Large intestine (tissue), 3 donors: ENCODE data around the gene SEMA6A. TPM values are rescaled to one million over a fixed set of nuclear protein-coding genes. Genes with fewer than 3 reads are reported as not detected.

Experiments
- DNase-seq, 2 donors: peaks; one replicate each; pipeline versions ENCODE4 v3.0.0 to v3.0.0-alpha.2; 2013
- H3K27ac ChIP-seq: one replicate; pipeline ENCODE4 v1.5.1; 2013; ENCODE audit warnings: low read length
- H3K27me3 ChIP-seq: 2 replicates; pipeline ENCODE4 v1.6.1; 2013; ENCODE audit warnings: low read length; ENCODE audit not compliant: control insufficient read depth, insufficient read depth
- H3K36me3 ChIP-seq: 2 replicates; pipeline ENCODE4 v1.6.1; 2013; ENCODE audit warnings: low read length; ENCODE audit not compliant: control insufficient read depth, insufficient read depth
- H3K4me1 ChIP-seq: one replicate; pipeline ENCODE4 v1.6.1; 2013; ENCODE audit warnings: low read length; ENCODE audit not compliant: control insufficient read depth, insufficient read depth
- H3K4me3 ChIP-seq: one replicate; pipeline ENCODE4 v1.5.1; 2013; ENCODE audit warnings: low read length
- H3K9me3 ChIP-seq: one replicate; pipeline ENCODE4 v1.6.1; 2013; ENCODE audit warnings: mild to moderate bottlenecking, low read depth, low read length, moderate library complexity; ENCODE audit not compliant: control insufficient read depth
- WGBS: methylation state at CpG from one replicate; pipeline ENCODE4 v1.1.5; 2013; ENCODE audit warnings: low lambda C conversion rate; ENCODE audit not compliant: insufficient coverage; 5-methylcytosine and 5-hydroxymethylcytosine counted together
- polyA plus RNA-seq: library from polyadenylated mRNA; unstranded; fragments of 120-200 nt; gene quantifications from one replicate; pipeline ENCODE4 v1.2.1, GENCODE V29; 2013

Gene SEMA6A
- polyA plus RNA-seq, 1 donor: 55.9 TPM

DNA sequence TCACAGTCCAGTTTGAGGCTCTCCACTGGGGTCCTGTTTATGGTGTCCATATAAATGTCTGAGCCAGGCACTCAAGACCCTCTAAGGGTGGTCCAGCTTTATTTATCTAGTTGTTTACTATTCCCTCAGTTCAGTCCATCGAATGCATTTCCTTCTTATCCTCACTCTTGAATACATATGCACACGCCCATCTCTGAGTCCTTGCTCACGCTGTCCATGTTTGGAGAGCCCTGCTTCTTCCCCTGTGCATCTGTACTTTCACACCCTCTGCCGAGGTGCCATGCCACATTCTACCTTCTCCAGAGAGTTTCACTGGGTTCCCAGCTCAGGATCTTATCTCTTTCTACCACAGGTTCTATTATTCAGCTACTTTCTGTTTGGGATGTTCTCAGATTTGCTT, 30.2 kb upstream of the SEMA6A start:
- WGBS: 80% methylated on average over 2 of the region's 4 CpGs
- no peaks in the 10 kb centered on the region for H3K36me3 ChIP-seq
- no peaks in the 10 kb centered on the region for H3K4me1 ChIP-seq
- no peaks in the 10 kb centered on the region for H3K9me3 ChIP-seq
- no peaks in the 10 kb centered on the region for H3K27me3 ChIP-seq
- no peak for DNase-seq
- H3K27ac ChIP-seq: no peak overlapping the region
- no peak overlapping the region for H3K4me3 ChIP-seq

DNA sequence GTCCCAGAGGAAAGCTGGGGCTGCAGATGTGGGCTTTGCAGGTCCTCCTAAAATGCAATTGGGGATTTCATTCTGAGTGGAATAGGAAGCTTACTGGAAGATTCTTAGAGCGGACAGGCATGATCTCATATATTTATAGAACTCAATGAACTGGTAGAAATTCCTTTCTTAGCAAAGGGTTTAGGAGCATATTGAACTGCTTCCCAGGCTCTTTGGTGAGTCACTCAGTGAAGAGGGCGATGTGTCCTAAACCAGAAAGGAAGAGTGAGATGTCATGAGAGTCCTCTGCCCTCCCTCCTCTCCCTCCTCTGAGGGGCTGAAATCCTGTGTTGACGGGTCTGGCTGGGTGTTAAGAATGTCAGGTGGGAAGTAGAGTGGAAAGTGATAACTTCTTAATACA, 26.3 kb upstream of the SEMA6A start:
- Histone ChIP-seq H3K36me3 (no peaks in the 10 kb centered on the region), H3K4me3 (no peak overlapping the region), H3K27ac (no peak overlapping the region), H3K9me3 (no peaks in the 10 kb centered on the region), H3K27me3 (no peaks in the 10 kb centered on the region), H3K4me1 (no peaks in the 10 kb centered on the region)
- no peak for DNase-seq
- no CpG with 5 or more reads among the region's 3 CpGs for WGBS

DNA sequence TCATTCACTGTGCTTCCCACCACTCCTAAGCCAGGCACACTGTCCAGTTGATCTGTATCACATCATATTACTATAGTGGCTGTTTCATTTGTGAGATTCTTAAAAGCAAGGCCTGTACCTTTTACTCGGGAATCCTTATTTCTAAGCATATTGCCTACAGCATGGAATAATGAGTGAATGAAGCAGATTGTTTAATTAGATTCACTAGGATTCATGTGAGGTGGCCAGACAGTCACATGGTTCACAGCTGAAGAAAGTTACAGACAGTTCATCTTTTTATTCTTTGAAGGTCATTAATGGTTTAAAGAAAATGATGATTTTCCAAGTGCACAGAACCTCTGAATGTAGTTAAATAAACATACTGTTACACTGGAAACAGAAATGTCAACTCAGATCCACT, 24.3 kb upstream of the SEMA6A start:
- Histone ChIP-seq H3K36me3 (no peaks in the 10 kb centered on the region), H3K4me3 (no peak overlapping the region), H3K9me3 (no peaks in the 10 kb centered on the region), H3K4me1 (no peaks in the 10 kb centered on the region), H3K27me3 (no peaks in the 10 kb centered on the region), H3K27ac (no peak overlapping the region)
- no peak for DNase-seq
- no CpG with 5 or more reads among the region's 1 CpG for WGBS

DNA sequence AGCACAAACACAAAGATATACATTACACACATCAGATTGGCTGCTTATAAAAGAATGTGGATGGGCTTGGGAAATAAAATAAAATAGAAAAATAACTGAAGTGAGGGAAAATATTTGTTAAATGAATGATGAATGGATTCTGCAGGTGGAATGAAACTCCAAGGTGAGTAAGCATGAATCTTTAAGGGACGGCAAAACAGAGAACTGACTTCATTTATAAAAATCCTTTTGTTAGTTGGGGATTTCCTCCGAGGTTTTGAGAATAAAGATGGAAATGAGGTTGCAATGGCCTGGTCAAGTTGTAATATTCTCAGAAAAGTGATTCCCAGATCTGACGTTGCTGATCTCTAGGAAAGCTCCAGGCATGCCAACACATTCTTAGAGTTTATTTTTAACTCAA, 20.9 kb upstream of the SEMA6A start:
- Histone ChIP-seq H3K4me1 (no peaks in the 10 kb centered on the region), H3K27me3 (no peaks in the 10 kb centered on the region), H3K4me3 (no peak overlapping the region), H3K36me3 (no peaks in the 10 kb centered on the region), H3K27ac (no peak overlapping the region), H3K9me3 (no peaks in the 10 kb centered on the region)
- WGBS: 59% methylated on average over 2 of the region's 3 CpGs
- DNase-seq: no peak

DNA sequence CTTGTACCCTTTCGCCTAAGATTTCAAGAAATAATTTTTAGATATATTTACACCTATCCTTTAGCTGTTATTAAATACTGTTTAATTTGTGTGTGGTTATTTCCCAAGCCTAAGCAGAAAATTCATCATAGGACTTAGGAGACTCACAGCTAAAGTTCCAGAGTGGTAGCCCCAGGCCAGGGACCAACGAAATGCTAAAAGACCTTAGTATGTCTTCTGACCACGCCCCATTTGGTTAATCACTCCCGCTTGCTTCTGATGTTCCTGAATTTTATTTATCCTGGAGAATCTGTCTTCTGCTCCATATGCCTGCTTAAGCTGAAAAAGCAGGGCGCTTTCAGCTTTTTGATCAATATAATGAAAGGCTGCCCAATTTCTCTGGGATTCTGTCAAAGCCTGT, 18.7 kb upstream of the SEMA6A start:
- no peak for DNase-seq
- no peaks in the 10 kb centered on the region for H3K36me3 ChIP-seq
- 100% methylated on average over 1 of the region's 5 CpGs for WGBS
- H3K4me1 ChIP-seq: no peaks in the 10 kb centered on the region
- no peaks in the 10 kb centered on the region for H3K27me3 ChIP-seq
- H3K4me3 ChIP-seq: no peak overlapping the region
- H3K9me3 ChIP-seq: no peaks in the 10 kb centered on the region
- H3K27ac ChIP-seq: no peak overlapping the region

DNA sequence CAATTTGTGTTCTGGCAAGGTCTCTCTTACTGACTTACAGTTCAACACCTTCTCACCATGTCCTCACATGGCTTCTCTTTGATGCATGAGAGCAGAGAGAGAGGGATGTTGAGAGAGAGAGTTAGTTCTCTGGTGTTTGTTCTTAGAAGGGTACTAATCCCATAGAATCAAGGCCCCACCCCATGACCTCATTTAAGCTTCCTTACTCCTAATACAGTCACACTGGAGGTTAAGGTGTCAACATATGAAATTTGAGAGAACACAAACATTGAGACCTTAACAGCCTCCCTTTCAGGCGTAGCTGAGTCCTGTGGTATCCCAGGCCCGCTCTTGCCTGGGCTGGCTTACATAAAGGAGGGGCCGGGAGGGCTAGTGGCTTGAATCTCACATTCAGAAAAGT, 10.6 kb upstream of the SEMA6A start:
- Histone ChIP-seq H3K27ac (no peak overlapping the region), H3K4me1 (no peaks in the 10 kb centered on the region), H3K36me3 (no peaks in the 10 kb centered on the region), H3K4me3 (no peak overlapping the region), H3K27me3 (no peaks in the 10 kb centered on the region), H3K9me3 (no peaks in the 10 kb centered on the region)
- no CpG with 5 or more reads among the region's 3 CpGs for WGBS
- no peak for DNase-seq

DNA sequence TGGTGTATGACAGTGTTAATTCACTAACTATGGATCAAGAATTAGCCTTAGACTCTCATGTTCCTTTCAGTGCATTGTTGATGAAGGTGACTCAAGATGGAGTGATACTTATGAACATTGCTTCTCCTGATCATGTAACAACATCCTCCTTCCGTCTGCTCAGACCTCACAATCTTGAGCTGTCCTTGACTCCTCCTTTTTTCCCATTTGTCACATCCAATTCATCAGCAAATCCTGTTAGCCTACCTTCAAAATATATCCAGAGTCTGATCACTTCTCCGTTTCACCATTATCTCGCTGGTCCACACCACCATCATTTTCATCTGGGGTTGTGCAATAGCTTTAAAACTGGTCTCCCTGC, 9.2 kb upstream of the SEMA6A start:
- Histone ChIP-seq H3K4me3 (no peak overlapping the region), H3K4me1 (no peaks in the 10 kb centered on the region), H3K27me3 (no peaks in the 10 kb centered on the region), H3K27ac (no peak overlapping the region), H3K9me3 (no peaks in the 10 kb centered on the region), H3K36me3 (no peaks in the 10 kb centered on the region)
- no peak for DNase-seq
- WGBS: 96% methylated on average over 3 of the region's 3 CpGs

DNA sequence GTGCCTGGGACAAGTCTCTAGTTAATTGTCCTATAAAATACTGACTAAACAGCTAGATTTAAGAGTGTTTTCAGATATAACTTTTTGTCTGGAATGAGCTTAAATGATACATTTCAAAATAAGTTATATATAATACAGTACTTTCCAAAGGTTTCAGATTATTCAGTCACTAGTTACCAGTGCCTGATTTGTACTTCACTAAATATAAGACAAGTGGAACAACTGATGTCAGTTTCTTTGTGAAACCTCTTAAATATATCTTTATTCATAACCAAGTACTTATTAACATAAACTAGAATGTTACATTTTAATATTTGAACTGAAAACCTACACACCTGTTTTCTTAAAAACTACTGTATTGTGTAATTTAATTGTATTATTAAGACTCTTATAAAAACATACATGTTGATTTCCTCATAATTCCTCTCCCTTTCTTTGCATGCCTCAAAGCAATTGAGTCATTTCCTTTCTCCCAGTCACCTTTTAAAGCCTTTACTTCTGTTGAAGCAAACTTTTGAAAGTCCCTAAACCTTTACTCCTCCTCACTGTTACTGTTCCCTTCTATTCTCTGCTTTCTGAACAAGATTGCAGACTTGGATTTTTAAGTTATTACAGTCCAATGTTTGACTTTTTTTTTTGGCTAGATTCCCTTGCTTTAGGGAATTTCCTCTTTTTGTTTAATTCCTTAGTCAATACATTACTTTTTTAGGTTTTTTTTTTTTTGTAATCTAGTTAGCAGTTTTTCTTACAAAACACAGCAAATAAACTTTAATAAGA, 8.7 kb upstream of the SEMA6A start:
- DNase-seq: no peak
- Histone ChIP-seq H3K27me3 (no peaks in the 10 kb centered on the region), H3K4me3 (no peak overlapping the region), H3K36me3 (no peaks in the 10 kb centered on the region), H3K4me1 (no peaks in the 10 kb centered on the region), H3K27ac (no peak overlapping the region), H3K9me3 (no peaks in the 10 kb centered on the region)

DNA sequence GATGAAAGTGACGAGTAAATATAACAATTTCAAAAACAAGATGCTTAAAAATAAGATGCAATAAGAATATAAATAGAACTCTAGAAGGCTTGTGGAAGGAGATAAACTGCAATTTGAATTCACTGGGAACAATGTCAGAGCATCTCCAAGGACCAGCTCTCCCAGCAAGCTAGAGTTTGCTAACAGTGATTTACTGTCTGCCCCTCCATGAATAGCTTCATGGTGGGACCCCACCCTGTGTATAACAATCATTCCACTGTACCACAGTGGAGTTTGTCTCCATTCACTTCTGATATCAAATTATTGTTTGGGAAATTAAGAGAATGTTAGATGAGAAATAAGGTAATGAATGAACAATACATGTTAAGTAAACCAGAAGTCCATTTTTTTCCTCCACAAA, 7.3 kb upstream of the SEMA6A start:
- Histone ChIP-seq H3K4me1 (no peaks in the 10 kb centered on the region), H3K36me3 (no peaks in the 10 kb centered on the region), H3K4me3 (no peak overlapping the region), H3K9me3 (no peaks in the 10 kb centered on the region), H3K27ac (no peak overlapping the region), H3K27me3 (peaks cover 5% of the 10 kb centered on the region)
- WGBS: 89% methylated on average over 1 of the region's 1 CpG
- DNase-seq: no peak

DNA sequence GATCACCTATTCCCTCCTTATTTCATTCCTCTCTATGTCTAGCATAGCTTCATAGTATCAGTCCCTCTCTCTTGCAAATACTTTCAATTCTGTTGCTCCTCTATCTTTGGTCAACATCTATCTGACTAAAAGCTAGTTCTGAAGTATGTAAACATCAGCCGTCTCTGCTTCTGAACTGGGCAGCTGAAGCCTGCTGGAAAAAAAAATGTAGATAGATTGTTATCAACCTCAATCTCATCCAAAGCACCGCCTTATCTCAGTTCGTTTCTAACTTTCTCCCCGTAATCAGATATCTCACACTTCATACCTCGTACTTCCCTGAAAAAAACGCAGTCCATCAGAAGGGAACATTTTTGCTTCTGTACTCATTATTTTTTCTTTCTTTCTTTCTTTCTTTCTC, 4.5 kb upstream of the SEMA6A start:
- no peaks in the 10 kb centered on the region for H3K9me3 ChIP-seq
- H3K27me3 ChIP-seq: peaks cover 10% of the 10 kb centered on the region
- H3K4me1 ChIP-seq: peaks cover 2% of the 10 kb centered on the region
- DNase-seq: no peak
- 29% methylated on average over 6 of the region's 6 CpGs for WGBS
- no peak overlapping the region for H3K27ac ChIP-seq
- no peaks in the 10 kb centered on the region for H3K36me3 ChIP-seq
- H3K4me3 ChIP-seq: no peak overlapping the region

DNA sequence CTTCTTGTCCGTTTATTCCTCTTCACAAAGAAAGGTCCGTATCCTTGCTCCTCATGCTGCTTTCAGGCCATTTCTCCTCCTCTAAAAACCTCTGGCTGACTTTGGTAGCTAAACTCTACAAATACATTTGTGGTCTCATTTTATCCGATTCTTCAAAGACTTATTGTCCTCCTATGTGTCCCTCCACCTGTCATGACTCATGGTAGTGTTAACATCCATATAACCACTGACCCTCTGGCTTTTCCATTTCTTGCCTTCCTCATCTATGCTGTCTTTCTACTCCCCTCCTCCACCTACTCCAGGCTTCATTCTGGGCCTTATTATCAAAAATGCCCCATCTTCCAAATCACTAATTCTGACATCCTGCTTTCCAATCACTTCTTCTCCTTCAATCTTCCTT, 4.1 kb upstream of the SEMA6A start:
- no peak overlapping the region for H3K27ac ChIP-seq
- no peaks in the 10 kb centered on the region for H3K36me3 ChIP-seq
- H3K27me3 ChIP-seq: peaks cover 10% of the 10 kb centered on the region
- H3K9me3 ChIP-seq: no peaks in the 10 kb centered on the region
- peaks cover 2% of the 10 kb centered on the region for H3K4me1 ChIP-seq
- no peak for DNase-seq
- no peak overlapping the region for H3K4me3 ChIP-seq
- 100% methylated on average over 2 of the region's 3 CpGs for WGBS
